Naive thymus-derived CD4-positive, alpha-beta T cell (primary cell): ENCODE data around the gene WDR88. TPM values are rescaled to one million over a fixed set of nuclear protein-coding genes. Genes with fewer than 3 reads are reported as not detected.
"Not testable (repeated sequence)": the region's sequence is repeated elsewhere in the genome, so short reads cannot be mapped to it uniquely, and the experiment has no call there.

Source experiments
- ATAC-seq: fragments of 150-1000 bp; cut with Tn5 transposase; 2 replicates; pipeline ENCODE4 v1.10.0; 2021; ENCODE audit warnings: mild to moderate bottlenecking, moderate library complexity
- CTCF ChIA-PET: fragments of 350-600 bp; sonication (Branson Sonifier 250); formaldehyde crosslinking; loops from one replicate; lab custom pipeline; 2021; ENCODE audit warnings: antibody characterized with exemption; lab: Charles Lee
- POLR2A ChIA-PET: fragments of 350-600 bp; sonication (Branson Sonifier 250); formaldehyde crosslinking; loops from one replicate; lab custom pipeline; 2021; ENCODE audit warnings: antibody characterized with exemption, inconsistent platforms; lab: Charles Lee
- DNase-seq, 9 donors: peaks; one replicate each; pipeline versions ENCODE4 v3.0.0 to v3.0.0-alpha.2; 2020 to 2022; ENCODE audit warnings: mixed read lengths in 1 of 9
- H3K27ac ChIP-seq: one replicate; pipeline ENCODE4 v1.7.0; 2013; ENCODE audit warnings: mild to moderate bottlenecking, low read depth, low read length, moderate library complexity
- H3K27me3 ChIP-seq, 2 donors: one replicate each; pipeline ENCODE4 v1.7.0; 2013; ENCODE audit warnings: low read length in 2 of 2, mild to moderate bottlenecking in 2 of 2, moderate library complexity in 2 of 2; ENCODE audit not compliant: control insufficient read depth in 2 of 2, insufficient read depth in 2 of 2
- H3K36me3 ChIP-seq, 3 experiments: 1 replicate in 2 of 3; 2 replicates in 1 of 3; pipeline ENCODE4 v1.7.0; 2013; ENCODE audit warnings: low read length in 3 of 3, mild to moderate bottlenecking in 3 of 3, moderate library complexity in 1 of 3; ENCODE audit not compliant: insufficient read depth in 3 of 3, control insufficient read depth in 2 of 3
- H3K4me1 ChIP-seq, 2 donors: one replicate each; pipeline ENCODE4 v1.7.0; 2013; ENCODE audit warnings: low read length in 2 of 2, mild to moderate bottlenecking in 2 of 2, moderate library complexity in 1 of 2; ENCODE audit not compliant: control insufficient read depth in 2 of 2, insufficient read depth in 2 of 2
- H3K4me3 ChIP-seq: 2 replicates; pipeline ENCODE4 v1.7.0; 2013; ENCODE audit warnings: mild to moderate bottlenecking, low read length
- H3K9me3 ChIP-seq, 3 experiments: 1 replicate in 2 of 3; 2 replicates in 1 of 3; pipeline ENCODE4 v1.7.0; 2013; ENCODE audit warnings: low read length in 3 of 3; ENCODE audit not compliant: control insufficient read depth in 2 of 3
- H3K27ac Mint-ChIP-seq, 9 donors: one replicate each; pipeline ENCODE4 v1.8.0; 2020 to 2022; ENCODE audit warnings: mixed read lengths in 9 of 9, mild to moderate bottlenecking in 8 of 9, moderate library complexity in 5 of 9, inconsistent platforms in 2 of 9
- H3K27me3 Mint-ChIP-seq, 5 donors: one replicate each; pipeline ENCODE4 v1.8.0; 2021 to 2022; ENCODE audit warnings: mixed read lengths in 5 of 5, mild to moderate bottlenecking in 1 of 5
- H3K36me3 Mint-ChIP-seq, 5 donors: one replicate each; pipeline ENCODE4 v1.8.0; 2020 to 2022; ENCODE audit warnings: mixed read lengths in 5 of 5, mild to moderate bottlenecking in 3 of 5, inconsistent platforms in 1 of 5
- H3K4me1 Mint-ChIP-seq, 7 donors: one replicate each; pipeline ENCODE4 v1.8.0; 2020 to 2022; ENCODE audit warnings: mixed read lengths in 7 of 7, mild to moderate bottlenecking in 3 of 7, inconsistent platforms in 1 of 7
- H3K4me3 Mint-ChIP-seq, 10 donors: one replicate each; pipeline ENCODE4 v1.8.0; 2020 to 2022; ENCODE audit warnings: mild to moderate bottlenecking in 10 of 10, mixed read lengths in 10 of 10, moderate library complexity in 6 of 10, inconsistent platforms in 2 of 10
- H3K9me3 Mint-ChIP-seq, 11 donors: one replicate each; pipeline ENCODE4 v1.8.0; 2020 to 2022; ENCODE audit warnings: mixed read lengths in 11 of 11, mild to moderate bottlenecking in 4 of 11, inconsistent platforms in 1 of 11, moderate library complexity in 1 of 11
- intact Hi-C, 2 donors: fragments of 100-400 bp; cut with micrococcal nuclease; formaldehyde crosslinking; loops; one replicate each; pipeline ENCODE4 v1.15.1; 2023
- polyA plus RNA-seq, 2 donors: library from polyadenylated mRNA; unstranded; fragments of 300-500 nt; fragmentation: Illumina TruSeq; gene quantifications; one replicate each; pipeline ENCODE4 v1.2.3, GENCODE V29; 2021
- total RNA-seq, 6 experiments: library from RNA in 5 of 6; stranded (reverse) in 5 of 6; gene quantifications; 1 replicate in 5 of 6; 2 replicates in 1 of 6; pipeline ENCODE4 v1.2.3 and lab custom pipeline; 2021 to 2026

WDR88 gene
- total and polyA plus RNA-seq, 7 experiments from 2014 or later = 0.15 to 0.62 (median 0.37) TPM; not detected in 3

GRCh38 chr19:33208371-33208895 is 76.5 kb downstream of the WDR88 start:
- ChIA-PET POLR2A (no interaction called here), CTCF (no interaction called here)
- Histone ChIP-seq H3K27me3 (no peaks in the 10 kb centered on the region), H3K4me1 (no peaks in the 10 kb centered on the region), H3K36me3 (no peaks in the 10 kb centered on the region), H3K9me3 (no peaks in the 10 kb centered on the region), H3K4me3 (no peak overlapping the region), H3K27ac (no peak overlapping the region)
- Mint-ChIP-seq H3K27ac (no peak overlapping the region), H3K4me1 (no peaks in the 10 kb centered on the region), H3K4me3 (no peak overlapping the region), H3K36me3 (no peaks in the 10 kb centered on the region), H3K27me3 (no peaks in the 10 kb centered on the region), H3K9me3 (peaks cover 0 to 4% (median 0%) of the 10 kb centered on the region in 11 donors)
- no peak for DNase-seq
- no peak for ATAC-seq
- intact Hi-C loops = no loop called here

- H3K36me3 Mint-ChIP-seq = no peaks in the 10 kb centered on the region
- H3K27ac ChIP-seq = no peak overlapping the region
- intact Hi-C loops = no loop called here
- no peaks in the 10 kb centered on the region for H3K27me3 ChIP-seq
- no peak overlapping the region for H3K4me3 Mint-ChIP-seq
- DNase-seq (no peak), ATAC-seq (no peak)
- H3K9me3 ChIP-seq = no peaks in the 10 kb centered on the region
- no peak overlapping the region for H3K4me3 ChIP-seq
- no peaks in the 10 kb centered on the region for H3K36me3 ChIP-seq
- POLR2A ChIA-PET = interaction anchor here (0.6 kb wide), 1 partner anchor 766 kb away, joined by 3 read pairs; no protein-coding TSS in a partner anchor
- peaks cover 0 to 3% (median 0%) of the 10 kb centered on the region in 11 donors for H3K9me3 Mint-ChIP-seq
- no peaks in the 10 kb centered on the region for H3K4me1 ChIP-seq
- H3K27me3 Mint-ChIP-seq = peaks cover 0 to 3% (median 0%) of the 10 kb centered on the region in 5 donors
- CTCF ChIA-PET = no interaction called here
- no peaks in the 10 kb centered on the region for H3K4me1 Mint-ChIP-seq
- no peak overlapping the region for H3K27ac Mint-ChIP-seq
Observed at GRCh38 chr19:33208904-33209849, 77.3 kb downstream of the WDR88 start.

DNA sequence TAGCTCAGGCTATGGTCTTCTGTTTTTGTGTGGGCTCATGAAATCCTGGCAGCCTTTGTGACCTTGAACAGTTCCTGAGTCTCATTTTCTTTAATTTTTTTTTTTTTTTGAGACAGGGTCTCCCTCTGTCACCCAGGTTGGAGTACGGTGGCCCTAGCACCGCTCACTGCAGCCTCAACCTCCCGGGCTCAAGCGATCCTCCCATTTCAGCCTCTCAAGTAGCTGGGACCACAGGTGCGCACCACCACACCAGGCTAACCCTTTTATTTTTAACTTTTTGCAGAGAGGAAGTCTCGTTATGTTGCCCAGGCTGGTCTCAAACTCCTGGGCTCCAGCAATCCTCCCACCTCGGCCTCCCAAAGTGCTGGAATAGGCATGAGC is 77.9 kb downstream of the WDR88 start:
- DNase-seq, H3K27me3 ChIP-seq, H3K36me3 ChIP-seq, H3K4me3 ChIP-seq, CTCF ChIA-PET, H3K4me1 ChIP-seq, intact Hi-C loops, H3K36me3 Mint-ChIP-seq, H3K9me3 Mint-ChIP-seq, H3K4me1 Mint-ChIP-seq, POLR2A ChIA-PET, ATAC-seq, H3K27ac ChIP-seq, H3K9me3 ChIP-seq, H3K4me3 Mint-ChIP-seq, H3K27me3 Mint-ChIP-seq: not testable (repeated sequence)
- H3K27ac Mint-ChIP-seq = peak overlapping the region in 1 of 9 donors; percentile 55

GRCh38 chr19:33210266-33210940 is 78.5 kb downstream of the WDR88 start:
- ATAC-seq (no peak), DNase-seq (no peak)
- Histone ChIP-seq H3K4me3 (no peak overlapping the region), H3K9me3 (no peaks in the 10 kb centered on the region), H3K4me1 (no peaks in the 10 kb centered on the region), H3K36me3 (no peaks in the 10 kb centered on the region), H3K27me3 (no peaks in the 10 kb centered on the region), H3K27ac (no peak overlapping the region)
- Mint-ChIP-seq H3K4me1 (no peaks in the 10 kb centered on the region), H3K27ac (peak overlapping the region in 1 of 9 donors; percentile 55), H3K36me3 (no peaks in the 10 kb centered on the region), H3K4me3 (no peak overlapping the region), H3K27me3 (peaks cover 0 to 5% (median 0%) of the 10 kb centered on the region in 5 donors), H3K9me3 (peaks cover 0 to 2% (median 0%) of the 10 kb centered on the region in 11 donors)
- ChIA-PET CTCF (interaction anchor here (0.5 kb wide), 1 partner anchor 26 kb away, joined by 6 read pairs; no protein-coding TSS in a partner anchor), POLR2A (no interaction called here)
- intact Hi-C loops = no loop called here

- Histone ChIP-seq H3K27ac (no peak overlapping the region), H3K36me3 (no peaks in the 10 kb centered on the region), H3K4me3 (no peak overlapping the region), H3K9me3 (no peaks in the 10 kb centered on the region), H3K4me1 (no peaks in the 10 kb centered on the region), H3K27me3 (no peaks in the 10 kb centered on the region)
- no peaks in the 10 kb centered on the region for H3K36me3 Mint-ChIP-seq
- ChIA-PET CTCF (no interaction called here), POLR2A (no interaction called here)
- peaks cover 0 to 5% (median 0%) of the 10 kb centered on the region in 5 donors for H3K27me3 Mint-ChIP-seq
- peaks cover 0 to 2% (median 0%) of the 10 kb centered on the region in 11 donors for H3K9me3 Mint-ChIP-seq
- ATAC-seq (no peak), DNase-seq (no peak)
- intact Hi-C loops = no loop called here
- H3K27ac Mint-ChIP-seq = no peak overlapping the region
- H3K4me1 Mint-ChIP-seq = no peaks in the 10 kb centered on the region
- H3K4me3 Mint-ChIP-seq = no peak overlapping the region
Observed at GRCh38 chr19:33211794-33212435, 80.0 kb downstream of the WDR88 start.

GRCh38 chr19:33212436-33213172 is 80.7 kb downstream of the WDR88 start:
- ChIA-PET POLR2A (no interaction called here), CTCF (no interaction called here)
- intact Hi-C loops = no loop called here
- DNase-seq (no peak), ATAC-seq (no peak)
- peaks cover 0 to 5% (median 0%) of the 10 kb centered on the region in 5 donors for H3K27me3 Mint-ChIP-seq
- no peak overlapping the region for H3K4me3 Mint-ChIP-seq
- no peaks in the 10 kb centered on the region for H3K36me3 Mint-ChIP-seq
- H3K9me3 Mint-ChIP-seq = peaks cover 0 to 2% (median 0%) of the 10 kb centered on the region in 11 donors
- H3K4me1 Mint-ChIP-seq = no peaks in the 10 kb centered on the region
- Histone ChIP-seq H3K36me3 (no peaks in the 10 kb centered on the region), H3K4me1 (no peaks in the 10 kb centered on the region), H3K27ac (no peak overlapping the region), H3K9me3 (no peaks in the 10 kb centered on the region), H3K4me3 (no peak overlapping the region), H3K27me3 (no peaks in the 10 kb centered on the region)
- H3K27ac Mint-ChIP-seq = no peak overlapping the region
